GM12874 (cell line): ENCODE data around the gene PDGFRB.

Experiments
- TF ChIP-seq, protein P1 (sequence below): IDR thresholded peaks from 2 replicates; pipeline ENCODE4 v1.5.1; 2011; ENCODE audit warnings: low read depth, mild to moderate bottlenecking, control low read depth, low read length, moderate library complexity; ENCODE audit not compliant: insufficient read depth

Gene PDGFRB

DNA sequence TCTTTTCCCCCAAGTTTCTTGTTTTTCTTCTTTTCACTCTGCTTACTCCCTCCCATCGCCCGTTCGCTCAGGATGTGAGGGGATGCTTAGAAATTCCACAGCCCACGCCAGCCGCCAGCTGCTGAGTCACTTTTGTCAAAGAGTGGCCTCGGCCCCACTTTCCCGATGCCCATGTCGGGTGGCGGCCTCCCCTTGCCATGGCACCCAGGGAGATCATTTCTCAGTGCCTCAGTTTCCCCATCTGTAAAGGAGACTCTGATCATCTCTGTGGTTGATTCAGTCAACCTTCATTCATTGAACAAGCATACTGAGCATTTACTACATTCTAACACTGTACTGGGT, 353 bp upstream of the PDGFRB start:
- TF ChIP-seq, protein P1, sequence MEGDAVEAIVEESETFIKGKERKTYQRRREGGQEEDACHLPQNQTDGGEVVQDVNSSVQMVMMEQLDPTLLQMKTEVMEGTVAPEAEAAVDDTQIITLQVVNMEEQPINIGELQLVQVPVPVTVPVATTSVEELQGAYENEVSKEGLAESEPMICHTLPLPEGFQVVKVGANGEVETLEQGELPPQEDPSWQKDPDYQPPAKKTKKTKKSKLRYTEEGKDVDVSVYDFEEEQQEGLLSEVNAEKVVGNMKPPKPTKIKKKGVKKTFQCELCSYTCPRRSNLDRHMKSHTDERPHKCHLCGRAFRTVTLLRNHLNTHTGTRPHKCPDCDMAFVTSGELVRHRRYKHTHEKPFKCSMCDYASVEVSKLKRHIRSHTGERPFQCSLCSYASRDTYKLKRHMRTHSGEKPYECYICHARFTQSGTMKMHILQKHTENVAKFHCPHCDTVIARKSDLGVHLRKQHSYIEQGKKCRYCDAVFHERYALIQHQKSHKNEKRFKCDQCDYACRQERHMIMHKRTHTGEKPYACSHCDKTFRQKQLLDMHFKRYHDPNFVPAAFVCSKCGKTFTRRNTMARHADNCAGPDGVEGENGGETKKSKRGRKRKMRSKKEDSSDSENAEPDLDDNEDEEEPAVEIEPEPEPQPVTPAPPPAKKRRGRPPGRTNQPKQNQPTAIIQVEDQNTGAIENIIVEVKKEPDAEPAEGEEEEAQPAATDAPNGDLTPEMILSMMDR = no peak

- TF ChIP-seq, protein P1 = no peak
These were observed 972 bp downstream of the PDGFRB start for GRCh38 chr5:150154618-150155128.

DNA sequence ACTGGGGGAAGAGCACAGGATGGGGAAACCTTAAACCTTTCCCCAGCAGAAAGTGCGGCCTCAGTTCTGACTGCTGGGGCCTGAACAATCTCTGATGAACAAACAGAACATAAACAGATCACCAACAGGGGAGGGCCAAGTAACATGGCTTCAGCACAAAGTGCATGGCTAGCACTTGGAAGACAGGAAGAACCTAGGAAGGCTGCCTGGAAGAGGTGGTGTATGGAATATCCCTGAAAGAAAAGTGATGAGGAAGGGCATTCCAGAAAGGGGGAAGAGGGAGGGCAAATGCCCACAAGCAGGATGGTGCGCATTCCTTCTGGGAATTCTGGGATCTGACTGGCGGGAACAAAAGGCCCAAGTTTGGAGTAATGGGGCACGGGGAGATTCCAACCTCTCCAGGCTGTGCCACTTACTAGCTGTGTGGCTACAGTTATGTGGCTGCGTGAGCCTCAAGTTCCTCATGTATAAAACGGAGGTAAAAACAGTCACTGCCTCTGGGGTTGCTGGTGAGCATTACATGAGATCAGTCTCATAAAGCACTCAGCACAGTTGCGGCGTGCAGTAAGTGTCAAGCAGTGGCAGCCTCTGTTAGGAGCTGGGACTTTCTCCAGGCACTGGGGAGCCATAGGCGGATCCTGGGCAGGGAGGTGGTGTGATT, 1.6 kb downstream of the PDGFRB start:
- TF ChIP-seq, protein P1 = no peak

DNA sequence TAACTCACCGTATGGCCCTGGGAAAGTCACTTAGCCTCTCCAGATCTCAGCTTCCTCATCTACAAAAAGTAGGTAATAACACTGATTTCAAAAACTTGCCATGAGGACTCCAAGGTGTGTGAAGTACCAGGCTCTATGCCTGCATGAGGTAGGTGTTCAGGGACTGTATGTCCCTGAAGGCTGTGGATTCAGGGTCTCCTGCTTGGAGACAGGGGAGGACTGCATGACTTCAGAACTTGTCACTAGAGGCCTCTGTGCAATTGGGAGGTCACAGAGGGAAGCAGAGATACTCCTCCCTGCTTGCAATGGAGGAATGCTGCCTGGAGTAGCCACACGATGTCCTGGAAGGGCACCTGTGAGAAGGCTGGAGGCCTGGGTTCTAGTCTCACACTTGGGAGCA, 2.2 kb downstream of the PDGFRB start:
- TF ChIP-seq, protein P1 = no peak

DNA sequence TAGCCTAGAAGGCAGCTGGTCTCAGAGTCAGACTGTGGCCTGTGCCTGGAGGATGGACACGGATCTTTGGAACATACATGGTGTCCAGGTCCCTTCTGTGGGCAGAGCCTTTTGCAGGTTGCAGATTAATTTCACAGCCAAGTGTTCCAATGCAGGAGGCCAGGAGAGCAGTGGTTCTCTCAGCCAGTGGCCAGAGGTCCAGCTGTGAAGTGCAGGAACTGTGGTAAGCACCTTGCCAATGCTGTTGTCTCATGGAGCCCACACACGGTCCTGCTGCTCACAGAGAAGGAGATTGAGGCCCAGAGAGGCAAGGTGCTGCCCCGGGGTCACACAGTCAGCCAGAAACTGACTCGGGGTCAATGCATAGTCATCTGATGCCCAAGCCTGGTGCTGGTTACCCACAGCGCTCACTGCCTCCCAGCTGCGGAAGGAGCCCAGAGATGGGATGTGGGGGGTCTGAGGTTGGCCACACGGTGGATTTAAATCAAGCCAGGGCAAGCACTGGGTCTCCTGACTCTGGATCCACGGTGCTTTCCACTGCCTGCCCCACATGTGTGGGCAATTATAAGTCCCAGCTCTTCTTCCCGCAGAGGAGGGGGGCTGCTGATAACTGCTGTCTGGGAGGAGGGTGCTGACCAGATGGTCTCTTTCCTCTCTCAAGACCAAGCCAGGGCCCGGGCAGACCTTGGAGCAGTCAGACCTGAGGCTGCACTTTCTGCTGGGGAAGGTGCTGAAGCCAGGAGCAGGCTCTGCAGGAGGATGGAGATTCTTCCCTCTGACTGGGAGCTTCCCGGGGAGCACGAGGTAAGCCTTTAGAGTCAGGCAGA, 2.8 kb downstream of the PDGFRB start:
- TF ChIP-seq, protein P1 = no peak

- TF ChIP-seq, protein P1 = no peak
These were observed 6.0 kb downstream of the PDGFRB start for GRCh38 chr5:150149618-150150017.

DNA sequence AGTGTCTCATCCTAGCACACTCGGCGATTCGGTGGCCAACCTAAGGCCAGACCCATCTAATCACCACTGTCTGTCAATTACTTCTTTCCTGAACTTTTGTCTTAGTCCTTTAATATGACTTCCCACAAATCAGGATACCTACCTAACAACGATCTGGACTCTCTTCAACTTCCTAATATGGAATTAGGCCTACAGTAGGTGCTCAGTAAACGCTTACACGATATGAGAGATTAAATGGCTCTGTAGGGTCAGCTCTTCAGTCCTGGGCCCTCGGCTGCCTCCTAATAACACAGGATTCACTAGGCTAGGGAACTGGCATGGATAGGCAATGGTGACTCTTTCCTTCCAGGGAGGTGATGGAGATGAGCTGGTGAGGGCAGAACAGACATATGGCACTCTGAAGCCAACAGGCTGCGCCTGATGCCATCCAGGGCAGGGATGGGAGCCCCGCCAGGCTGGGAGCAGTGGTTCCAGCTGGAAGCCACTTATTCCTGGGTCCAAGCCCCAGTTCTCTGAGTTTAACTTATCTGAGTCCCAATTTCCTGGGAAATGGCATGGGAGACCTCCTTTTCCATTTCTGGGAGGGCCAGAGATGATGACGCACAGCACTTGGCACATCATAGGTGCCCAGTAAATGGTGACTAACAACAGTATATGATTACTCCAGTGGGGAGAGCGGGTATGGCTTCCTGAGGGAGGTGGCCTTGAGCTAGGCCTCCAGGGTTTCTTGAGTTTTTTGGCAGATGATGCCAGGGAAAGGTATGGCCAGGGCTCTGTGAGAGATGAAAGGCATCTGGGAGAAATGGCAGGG, 7.3 kb downstream of the PDGFRB start:
- TF ChIP-seq, protein P1 = no peak
